Measurements from ENCODE around the gene HECW1.
"Not testable (repeated sequence)": the region's sequence is repeated elsewhere in the genome, so short reads cannot be mapped to it uniquely, and the experiment has no call there.

The HECW1 gene

DNA sequence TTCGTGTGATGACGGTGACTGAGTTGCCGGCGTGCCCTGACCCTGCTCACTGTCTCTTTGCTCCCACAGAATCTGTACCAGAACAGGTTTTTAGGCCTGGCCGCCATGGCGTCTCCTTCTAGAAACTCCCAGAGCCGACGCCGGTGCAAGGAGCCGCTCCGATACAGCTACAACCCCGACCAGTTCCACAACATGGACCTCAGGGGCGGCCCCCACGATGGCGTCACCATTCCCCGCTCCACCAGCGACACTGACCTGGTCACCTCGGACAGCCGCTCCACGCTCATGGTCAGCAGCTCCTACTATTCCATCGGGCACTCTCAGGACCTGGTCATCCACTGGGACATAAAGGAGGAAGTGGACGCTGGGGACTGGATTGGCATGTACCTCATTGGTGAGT is 199.2 kb downstream of the HECW1 start:
- DNase-seq: no peak

DNA sequence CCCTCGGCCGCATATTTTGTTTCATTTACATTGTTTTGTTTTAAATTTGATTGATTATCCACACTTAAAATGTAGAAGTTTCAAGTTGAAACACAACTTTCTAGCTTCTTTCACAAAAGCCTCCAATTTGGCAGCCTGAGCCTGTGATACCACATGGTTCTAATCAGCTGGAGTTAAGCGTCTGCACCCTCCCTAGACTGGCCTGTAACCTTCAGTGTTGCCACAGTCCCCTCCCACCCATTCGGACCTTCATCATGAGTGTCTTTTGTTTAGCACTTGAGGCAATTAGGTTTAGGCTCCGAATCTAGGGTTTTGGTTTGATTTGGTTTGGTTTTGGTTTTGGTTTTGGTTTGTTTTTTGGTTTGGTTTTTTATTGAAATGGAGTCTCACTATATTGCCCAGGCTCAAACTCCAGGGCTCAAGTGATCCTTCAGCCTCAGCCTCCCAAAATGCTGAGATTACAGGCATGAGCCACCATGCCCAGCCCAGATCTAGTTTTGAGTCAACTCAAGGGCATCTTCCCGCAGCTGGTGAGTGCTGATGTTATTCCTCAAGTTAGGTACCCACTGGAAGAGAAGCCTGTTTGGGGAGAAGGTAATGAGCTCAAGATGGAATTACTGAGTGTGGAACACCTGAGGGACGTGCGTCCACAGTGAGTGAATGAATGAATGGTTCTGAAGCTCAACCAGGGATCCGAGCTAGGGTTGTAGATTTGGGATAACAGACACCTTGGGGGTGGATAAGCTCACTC is 201.4 kb downstream of the HECW1 start:
- no peak for DNase-seq

DNA sequence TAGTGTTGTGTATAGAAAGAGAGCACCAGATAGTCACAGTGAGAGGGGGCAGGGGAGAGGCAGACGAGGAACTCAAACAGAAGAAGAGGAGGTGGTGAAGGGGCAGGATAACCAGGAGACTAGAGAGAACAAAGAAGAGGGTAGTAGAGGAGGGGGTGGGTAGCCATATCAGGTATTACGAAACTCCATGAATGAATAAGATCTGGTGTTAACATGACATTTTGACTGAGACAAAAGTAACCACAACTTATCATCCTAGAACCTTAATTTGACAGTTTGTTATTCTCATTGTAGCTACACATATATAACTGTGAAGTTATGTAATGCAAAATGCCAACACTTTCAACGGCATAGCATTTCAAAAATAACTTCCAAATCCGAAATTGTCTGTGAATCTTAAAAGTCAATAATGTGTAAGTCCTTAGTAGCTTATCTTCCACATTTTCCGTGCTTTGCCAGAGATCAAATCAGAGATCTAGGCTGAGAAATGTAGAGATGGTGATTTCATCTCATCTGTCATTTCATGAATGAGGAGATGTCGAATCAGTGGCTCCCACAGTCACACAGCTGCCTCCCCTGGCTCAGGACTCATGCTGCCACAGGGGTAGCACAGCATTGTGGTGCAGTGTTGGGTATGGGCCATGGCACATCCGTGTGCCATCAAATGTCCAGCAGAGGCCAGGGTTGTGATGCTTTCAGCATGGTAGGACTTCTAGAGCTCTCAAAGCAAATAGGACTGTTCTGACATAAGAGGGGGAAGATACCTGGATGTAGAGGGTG is 202.1 kb downstream of the HECW1 start:
- DNase-seq: no peak

DNA sequence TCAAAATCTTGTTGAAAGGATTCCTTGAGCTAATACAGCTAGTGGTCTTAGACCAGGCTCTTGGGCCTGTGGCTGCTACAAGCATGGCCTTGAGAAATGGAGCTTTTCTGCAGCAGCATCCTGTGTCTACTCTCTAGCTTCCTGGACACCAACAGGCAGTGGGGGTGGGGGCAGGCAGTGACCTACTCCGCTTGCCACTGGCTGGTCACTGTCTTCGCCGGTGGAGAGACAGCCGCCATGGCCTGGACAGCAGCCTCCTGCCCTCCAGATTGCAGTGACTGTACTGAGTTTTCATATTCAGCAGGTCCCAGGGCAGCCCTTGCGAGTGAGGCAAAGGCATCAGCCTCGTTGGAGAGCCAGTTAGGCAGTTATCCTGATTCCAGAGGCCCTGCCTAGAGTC is 204.6 kb downstream of the HECW1 start:
- no peak for DNase-seq

DNA sequence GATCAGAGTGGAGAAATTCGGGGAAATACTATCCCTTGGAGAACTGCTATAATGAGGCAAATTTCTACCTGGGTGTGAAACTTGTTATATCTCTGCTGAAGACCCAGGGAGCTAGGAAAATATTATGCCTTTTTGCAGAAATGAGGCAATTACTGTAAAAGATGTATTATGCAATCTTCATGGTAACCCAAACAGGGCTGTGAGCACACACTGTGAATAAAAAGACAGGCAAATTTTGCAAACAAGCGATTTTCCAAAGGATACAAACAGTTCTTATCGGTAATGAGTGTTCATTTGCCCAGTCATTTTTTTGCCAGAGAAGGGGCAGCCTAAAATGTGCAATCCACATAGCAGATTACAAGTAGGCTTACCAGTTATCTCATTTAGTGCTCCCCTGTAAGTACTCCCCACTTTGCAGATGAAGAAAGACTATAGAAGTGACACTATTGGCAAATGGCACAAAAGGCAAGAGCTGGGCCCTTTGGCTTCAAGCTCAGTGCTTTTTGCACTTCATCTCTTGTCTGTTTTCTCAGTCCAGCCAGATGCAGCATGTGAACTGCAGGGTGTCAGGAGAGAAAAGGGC is 205.8 kb downstream of the HECW1 start:
- no peak for DNase-seq

DNA sequence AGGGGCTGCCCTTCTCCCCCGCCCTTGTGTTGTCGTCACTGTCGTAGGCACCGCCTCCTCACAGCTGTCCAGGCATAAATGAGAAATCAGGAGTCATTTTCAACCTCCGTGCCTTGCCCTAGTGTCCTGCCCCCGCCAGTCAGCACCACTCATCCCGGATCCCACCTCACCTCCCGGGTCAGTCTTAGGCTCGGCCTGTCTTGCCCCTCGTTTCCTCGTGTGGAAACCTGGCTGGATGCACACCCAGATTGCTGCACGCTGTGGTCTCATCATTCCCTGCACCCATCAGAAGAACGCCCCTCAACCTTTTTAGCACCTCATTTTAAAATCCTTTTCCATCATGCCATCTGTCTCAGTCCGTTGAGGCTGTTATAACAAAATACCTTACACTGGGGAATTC is 213.1 kb downstream of the HECW1 start:
- no peak for DNase-seq

DNA sequence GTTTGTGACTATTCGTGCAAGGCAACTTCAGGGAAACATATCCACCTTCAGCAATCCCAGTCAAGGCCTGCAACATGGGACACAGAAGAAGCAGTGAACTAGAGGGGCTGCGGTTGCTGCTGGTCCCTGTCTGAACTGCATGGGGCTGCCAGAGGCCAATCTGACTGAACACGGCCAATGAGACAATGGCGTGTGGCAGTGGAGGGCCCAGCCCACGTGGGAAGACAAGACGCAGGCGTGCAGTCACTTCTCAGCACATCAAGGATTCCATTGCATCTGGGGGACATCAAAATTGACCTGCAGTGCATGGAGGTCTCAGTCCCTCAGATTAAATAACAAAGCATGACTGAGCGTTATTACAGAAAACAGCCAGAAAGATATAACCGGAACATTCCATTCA is 215.9 kb downstream of the HECW1 start:
- no peak for DNase-seq

DNA sequence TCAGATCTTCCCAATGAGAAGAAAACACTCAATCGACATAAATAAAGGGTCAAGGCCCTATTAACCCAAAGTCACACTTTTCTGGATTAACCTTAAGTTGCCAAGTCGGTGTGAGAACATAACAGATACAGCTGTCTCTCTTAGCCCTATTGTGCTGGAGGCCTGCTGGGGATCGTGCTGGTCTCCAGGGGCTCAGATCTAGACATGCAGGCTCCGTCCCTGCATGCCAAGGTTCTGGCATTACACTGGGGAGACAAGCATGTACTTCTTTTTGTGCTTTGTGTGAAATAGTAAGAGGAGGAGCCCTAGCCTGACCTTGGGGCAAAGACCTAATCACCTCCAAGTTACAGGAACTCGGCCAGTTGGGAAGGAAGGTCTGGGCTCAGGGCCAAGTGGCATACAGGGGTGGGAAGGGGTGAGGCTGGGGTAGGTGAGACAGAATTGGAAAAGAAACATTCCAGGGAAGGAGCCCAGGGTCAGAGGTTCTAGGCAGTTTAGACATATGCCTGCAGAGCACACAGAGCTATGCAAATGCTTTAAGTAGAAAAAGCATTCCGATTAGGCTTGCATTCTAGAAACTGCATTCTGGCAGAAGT is 216.4 kb downstream of the HECW1 start:
- DNase-seq: no peak

DNA sequence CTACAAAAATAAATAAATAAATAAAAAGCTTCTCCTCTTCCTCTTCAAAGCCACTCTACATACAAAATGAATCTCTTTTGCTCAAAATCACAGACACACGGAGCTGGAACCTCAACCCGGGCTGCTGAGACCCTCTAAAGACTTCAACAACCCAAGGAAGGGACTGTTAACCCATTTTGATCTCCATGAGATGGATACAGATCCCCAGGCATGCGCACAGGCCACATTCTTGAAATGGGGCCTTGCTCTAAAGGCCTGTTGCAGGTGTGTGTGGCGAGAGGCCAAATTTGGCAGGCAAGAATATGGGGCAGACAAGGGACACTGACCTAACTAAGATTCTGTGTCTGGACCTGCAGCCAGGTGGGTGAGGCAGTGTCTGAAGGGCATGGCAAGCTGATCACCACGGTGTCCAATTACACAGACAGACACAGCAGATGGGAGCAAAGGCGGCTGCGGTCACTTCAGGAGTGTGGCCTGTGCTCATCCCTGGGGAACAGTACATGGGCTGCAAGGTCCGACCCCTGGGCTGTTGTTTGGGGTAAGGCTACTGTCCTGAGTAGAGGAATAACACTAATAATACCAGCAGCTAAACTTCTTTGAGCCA is 219.8 kb downstream of the HECW1 start:
- DNase-seq: no peak

DNA sequence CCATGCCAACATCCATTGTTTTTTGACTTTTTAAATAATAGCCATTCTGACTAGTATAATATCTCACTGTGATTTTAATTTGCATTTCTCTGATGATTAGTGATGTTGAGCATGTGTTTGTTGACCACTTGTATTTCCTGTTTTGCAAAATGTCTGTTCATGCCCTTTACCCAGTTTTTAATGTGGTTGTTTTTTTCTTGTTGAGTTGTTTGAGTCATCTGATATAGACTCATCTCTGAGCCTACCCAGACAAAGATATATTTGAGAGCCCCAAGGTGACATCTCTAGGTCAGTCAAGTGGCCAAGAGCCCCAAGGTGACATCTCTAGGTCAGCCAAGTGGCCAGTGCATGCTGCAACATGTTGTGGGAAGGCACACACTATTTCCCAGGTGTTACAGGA is 224.7 kb downstream of the HECW1 start:
- no peak for DNase-seq

DNA sequence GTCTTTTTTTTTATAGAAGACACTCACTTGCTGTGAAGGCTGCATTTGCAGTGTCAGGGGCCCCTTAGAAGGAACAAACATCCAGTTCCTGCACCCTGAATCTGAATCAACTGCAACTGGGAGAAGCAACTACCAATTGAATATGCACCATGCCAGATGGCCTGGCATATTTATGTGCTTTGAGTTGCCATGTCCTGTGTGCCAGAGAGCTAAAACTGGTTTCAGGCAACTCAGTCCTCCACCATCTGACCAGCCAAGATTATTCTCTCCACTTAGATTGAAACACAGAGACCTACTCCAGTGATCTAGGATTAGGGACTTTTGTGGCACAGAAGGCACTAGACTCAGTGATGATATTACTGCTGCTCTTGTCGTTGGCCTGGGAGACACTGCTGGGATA is 225.4 kb downstream of the HECW1 start:
- DNase-seq: no peak

DNA sequence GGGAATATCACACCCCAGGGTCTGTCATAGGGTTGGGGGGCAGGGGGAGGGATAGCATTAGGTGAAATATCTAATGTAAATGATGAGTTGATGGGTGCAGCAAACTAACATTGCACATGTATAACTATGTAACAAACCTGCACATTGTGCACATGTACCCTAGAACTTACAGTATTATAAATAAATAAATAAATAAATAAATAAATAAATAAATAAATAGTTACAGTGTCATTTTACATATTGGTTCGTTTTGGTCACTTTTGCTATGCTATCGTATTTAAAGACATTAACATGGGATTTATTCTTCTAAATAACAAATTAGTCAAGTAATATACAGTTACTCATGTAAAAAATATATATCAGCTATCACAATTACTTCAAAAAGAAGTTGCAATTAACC is 228.7 kb downstream of the HECW1 start:
- DNase-seq: no peak

DNA sequence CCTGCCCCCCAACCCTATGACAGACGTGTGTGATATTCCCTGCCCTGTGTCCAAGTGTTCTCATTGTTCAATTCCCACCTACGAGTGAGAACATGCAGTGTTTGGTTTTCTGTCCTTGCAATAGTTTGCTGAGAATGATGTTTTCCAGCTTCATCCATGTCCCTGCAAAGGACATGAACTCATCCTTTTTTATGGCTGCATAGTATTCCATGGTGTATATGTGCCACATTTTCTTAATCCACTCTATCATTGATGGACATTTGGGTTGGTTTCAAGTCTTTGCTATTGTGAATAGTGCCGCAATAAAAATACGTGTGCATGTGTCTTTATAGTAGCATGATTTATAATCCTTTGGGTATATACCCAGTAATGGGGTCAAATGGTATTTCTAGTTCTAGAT is 231.0 kb downstream of the HECW1 start:
- not testable (repeated sequence) for DNase-seq

DNA sequence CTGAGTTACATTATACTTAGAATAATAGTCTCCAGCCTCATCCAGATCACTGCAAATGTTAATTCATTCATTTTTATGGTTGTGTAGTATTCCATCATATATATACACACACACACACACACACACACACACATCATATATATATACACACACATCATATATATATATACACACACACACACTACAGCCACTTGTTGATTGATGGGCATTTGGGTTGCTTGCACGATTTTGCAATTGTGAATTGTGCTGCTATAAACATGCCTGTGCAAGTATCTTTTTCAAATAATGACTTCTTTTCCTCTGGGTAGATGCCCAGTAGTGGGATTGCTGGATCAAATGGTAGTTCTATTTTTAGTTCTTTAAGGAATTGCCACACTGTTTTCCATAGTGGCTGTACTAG is 233.2 kb downstream of the HECW1 start:
- DNase-seq: not testable (repeated sequence)

DNA sequence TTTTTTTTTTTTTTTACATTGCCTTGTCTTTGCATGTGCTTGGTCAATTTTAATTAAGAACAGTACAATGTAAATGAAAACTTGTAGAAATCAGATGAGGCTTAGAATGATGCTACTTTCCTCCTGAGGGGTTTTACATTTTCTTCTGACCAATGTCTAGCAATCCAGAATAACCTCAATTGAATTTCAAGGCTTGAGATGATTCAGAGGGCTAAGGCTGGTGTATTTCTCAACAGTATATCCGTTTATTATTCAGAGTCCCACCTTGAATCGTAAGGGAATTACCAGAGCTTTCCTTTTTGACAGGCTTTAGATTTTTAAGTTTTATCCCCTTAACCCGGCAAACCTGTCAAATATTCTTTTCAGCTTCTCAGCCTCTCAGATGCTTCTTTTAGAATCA is 239.2 kb downstream of the HECW1 start:
- no peak for DNase-seq

DNA sequence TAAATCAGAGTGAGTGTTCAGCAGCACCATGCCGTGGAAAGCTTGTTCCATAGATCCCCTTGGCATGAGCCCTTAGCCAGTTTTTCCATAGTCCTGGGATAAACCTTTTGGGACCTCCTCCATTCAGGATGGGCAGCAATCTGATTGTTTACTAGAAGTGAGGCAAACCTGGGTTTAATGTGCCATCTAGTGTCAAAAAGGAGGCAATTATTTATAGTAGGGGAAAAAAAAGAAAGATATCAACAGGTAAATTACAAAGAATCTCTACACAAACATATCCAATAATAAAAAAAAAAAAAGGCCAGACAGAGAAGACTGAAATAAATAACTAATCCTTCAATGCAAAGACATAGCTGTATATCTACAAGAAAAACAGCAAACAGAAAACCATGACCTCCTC is 241.5 kb downstream of the HECW1 start:
- DNase-seq: no peak

DNA sequence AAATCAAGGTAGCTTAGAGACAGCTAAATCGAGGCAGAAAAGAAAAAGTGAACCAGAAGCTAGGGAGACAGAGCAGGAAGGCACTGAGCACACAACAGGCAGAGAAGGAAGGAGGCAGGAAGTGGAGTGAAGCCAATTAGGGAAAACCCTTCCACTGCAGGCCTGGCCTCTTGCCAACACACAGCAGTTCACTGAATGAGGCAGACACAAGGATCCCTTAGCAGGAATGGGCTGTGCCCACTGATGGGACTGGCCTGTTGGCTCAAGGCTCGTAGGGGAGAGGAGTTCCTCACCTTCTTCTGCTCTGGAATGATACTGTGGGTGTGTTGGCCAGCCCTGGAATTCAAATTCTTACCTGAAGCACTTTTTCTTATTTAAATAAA is 250.2 kb downstream of the HECW1 start:
- DNase-seq: no peak

DNA sequence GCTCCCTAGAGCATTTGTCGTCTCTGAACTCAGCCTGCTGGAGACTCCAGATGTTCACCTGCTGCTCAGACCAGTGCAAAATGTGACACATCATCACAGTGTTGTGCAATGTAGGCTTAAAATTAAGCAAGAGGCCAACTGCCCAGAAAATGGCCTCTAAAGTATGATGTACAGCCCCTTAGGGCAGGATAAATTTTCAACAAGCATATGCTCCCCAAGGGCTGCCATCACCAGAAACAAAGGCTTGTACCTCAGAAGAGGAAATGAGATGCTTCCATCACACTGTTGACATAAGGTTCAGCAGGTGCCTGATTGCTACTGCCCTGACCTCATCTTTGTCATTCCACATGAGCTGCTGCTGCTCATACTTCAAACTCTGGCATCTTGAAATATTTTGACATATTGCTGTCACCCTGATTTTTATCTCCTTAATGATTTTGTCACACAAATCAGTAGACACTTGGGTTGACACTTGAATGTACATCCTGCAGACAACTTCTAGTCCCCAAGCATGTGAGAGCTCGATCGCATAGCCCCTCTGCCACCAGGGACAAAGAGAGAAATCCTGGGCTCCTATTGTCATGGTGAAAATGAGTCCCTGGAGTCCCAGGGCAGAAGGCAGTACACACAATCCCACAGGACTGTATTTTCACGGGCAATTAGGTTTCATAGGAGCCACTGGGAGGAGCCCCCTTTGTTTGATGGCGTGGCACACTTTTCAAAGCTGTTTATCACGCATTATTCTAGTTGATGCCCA is 250.8 kb downstream of the HECW1 start:
- peak; percentile 1 for DNase-seq

DNA sequence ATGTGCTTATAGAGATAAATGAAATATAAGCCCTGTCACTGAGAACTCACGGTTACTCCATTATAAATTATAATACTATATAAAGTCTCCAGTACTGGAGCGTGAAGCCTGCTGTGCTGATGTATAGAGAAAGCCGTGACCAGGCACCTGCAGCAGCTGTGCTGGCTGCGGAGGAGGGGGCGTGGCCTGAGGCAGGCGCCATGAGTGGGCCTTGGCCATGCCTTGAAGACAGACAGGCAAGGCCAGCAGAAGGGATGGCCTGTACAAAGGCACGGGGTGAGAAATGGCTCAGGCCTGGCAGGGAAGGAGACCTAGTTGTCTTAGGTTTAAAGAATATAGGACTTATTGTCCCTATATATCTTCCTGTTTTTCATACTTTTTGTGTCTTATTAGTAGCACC is 251.9 kb downstream of the HECW1 start:
- DNase-seq: no peak

DNA sequence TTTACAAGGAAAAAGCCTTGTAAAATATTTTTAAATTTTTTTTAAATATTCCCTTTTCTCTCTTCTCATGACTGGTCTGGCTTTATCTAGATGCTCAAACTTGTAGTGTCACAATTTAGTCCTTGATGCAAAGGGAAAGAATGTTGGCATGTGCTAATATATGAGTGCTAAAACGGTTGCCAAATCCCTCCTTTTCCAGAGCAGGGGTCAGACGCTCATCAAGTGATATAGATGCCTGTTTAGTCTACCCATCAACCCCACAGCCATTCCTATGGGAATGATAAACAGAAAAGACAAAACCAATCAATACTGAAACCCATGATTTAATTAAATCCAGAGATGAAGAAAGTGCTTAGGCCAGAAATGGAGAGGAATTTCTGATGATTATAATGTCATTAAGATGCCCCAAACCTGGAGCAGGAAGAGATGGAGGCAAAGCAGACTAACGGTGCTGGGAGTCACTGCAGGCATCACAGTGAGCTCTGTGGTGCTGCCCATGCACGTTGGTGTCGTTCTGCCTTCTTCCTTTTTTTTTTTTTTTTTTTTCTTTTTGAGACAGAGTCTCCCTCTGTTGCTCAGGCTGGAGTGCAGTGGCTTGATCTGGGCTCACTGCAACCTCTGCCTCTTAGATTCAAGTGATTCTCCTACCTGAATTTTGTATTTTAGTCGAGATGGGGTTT is 260.4 kb downstream of the HECW1 start:
- DNase-seq: no peak

DNA sequence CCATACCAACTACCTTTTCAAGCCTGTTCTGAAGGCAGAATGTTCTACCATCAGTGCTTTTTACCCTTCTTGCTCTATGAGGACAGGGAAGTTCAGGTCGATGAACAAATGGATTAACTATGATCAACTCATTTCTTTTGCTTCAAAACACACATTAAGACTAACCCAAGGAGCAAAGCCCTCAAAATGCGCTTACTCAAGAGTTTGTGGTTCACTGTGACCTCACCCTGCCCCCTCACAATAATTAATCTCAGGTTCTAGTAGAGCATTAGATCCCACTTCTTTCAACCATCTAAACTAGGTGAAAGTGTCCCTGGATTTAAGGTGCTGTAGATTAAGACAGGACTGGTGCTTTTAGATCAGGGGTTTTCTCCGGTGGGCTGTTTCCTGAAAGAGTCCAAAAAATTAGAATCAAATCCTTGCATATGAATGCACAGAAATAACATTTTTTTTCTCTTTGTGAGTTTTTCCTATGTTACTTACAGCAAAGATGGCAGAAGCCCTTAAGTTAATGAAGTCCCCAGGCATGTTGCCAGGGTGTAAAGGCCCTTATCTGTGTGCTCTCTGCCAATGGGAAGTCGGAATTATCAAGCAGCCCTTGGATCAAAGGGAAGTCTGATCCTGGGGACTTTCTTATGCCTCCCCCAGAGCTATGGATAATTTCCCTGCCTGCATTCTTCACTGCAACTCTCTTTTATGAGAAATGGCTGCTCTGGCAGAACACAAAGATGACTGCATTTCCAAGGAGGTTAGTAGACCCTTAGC is 264.9 kb downstream of the HECW1 start:
- no peak for DNase-seq
